DMS114 treated with DMSO at 0.1 percent for 48 hours (cell line): ENCODE data around the gene CMSS1.
"Not testable (repeated sequence)": the region's sequence is repeated elsewhere in the genome, so short reads cannot be mapped to it uniquely, and the experiment has no call there.

Experiments
- DNase-seq: peaks from one replicate; lab custom pipeline; 2025; ENCODE audit not compliant: unreplicated experiment; lab: John Stamatoyannopoulos, UW

CMSS1 gene

DNA sequence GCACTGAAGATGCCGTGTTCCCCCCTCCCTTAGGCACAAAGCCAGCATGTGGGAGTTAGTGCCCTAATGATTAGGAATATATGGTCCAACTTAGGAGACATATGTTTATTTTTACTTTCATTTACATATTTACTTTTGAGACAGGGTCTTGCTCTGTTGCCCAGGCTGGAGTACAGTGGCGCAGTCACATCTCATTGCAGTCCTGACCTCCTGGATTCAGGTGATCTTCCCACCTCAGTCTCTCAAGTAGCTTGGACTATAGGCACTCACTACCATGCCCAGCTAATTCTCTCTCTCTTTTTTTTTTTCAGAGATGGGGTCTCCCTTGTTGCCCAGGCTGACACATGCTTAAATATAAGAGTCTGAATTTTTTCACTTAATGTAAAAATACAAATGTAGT is 391.5 kb downstream of the CMSS1 start:
- DNase-seq, result no peak

DNA sequence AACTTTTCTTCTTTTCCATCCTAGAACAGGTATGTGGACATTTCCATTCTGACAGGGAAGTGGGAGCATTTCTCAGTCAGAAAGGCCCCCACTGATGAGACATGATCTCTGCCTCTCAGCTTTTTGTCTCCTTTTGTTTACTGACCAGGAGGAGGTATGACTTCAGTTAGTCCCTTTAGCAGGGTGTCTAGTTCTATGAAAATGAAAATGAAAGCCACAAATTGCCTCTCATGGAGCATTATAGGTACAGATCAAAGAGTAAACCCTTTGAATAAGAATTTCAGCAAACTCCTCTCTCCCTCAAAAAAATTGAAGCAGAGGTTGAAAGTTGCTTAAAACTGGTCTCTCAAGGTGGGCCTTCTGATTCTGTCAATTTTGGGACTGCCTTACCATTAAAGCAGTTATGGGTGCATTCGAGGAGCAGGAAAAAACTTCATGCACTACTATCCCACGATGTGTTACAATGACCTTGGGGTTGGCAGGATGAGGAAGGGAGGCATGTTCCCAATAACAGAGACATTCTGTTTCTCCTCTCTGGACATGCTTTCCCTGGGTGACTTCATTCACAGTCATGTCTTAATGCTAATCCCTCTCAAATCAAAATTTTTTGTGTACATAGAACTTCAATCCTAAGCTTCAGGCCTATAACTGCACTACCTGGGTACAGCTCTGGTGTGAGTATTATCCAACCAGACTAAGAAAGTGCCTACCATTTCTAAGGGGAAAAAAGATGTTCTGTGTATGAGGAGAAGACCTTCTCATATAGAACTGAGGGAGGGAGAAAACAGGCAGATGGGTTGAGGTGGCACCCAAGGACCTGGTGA is 392.5 kb downstream of the CMSS1 start:
- DNase-seq, result no peak

DNA sequence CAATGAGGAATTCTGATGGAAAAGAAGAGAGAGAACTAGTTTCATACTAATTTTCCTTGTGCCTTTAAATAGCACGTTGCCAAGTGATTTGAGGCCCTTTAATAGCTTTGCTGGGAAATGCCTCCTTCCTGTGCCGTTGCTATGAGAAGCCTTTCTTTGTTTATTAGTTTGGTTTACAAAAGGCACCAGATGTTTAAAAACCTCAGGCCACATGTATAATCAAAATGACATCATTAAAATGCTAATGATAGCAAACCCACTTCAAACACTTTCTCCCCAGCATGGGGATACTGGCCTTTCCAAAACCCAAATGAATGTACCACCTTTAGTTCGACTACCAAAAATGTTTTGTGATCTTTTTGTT is 393.1 kb downstream of the CMSS1 start:
- DNase-seq, result no peak

DNA sequence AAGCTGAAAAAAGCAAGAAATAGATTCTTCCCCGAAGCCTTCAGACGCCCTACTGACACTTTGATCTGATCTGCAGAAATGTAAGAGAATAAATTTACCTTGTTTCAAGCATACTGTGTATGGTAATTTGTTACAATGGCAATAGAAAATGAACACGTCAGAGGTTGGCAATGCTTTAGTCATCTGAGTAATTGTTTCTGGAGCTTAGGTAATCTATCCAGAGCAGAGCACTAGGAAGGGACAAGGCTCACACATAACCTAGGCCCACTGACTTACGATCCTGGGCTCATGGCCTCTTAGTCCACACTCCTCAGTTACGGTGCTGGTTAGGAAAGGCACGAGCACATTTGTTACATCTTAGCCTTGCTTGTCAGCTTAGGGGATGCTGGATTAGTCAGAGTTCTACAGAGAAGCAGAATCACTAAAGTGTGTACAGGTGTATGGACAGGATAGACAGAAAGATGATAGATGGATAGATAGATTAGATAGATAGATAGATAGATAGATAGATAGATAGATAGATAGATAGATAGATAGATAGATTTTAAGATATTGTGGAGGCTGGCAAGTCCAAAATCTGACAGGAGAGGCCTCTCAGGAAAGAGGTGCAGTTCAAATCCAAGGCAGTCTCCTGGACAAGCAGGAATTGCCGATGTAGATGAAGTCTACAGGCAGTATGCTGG is 396.4 kb downstream of the CMSS1 start:
- DNase-seq, result no peak

DNA sequence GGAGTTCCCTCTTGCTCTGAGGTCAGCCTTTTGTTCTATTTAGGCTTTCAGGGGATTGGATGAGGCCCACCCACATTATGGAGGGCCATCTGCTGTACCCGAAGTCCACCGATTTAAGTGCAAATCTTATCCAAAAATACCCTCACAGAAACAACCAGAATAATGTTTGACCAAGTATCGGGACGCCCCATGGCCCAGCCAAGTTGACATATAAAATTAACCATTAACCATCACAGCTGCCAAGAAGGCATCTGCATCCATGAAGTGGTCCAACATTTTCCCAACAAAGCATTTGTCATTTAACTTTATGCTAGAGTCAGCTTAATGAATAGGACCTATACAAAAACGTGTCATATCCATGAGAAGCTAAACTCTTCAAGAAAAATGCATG is 396.9 kb downstream of the CMSS1 start:
- DNase-seq, result no peak

DNA sequence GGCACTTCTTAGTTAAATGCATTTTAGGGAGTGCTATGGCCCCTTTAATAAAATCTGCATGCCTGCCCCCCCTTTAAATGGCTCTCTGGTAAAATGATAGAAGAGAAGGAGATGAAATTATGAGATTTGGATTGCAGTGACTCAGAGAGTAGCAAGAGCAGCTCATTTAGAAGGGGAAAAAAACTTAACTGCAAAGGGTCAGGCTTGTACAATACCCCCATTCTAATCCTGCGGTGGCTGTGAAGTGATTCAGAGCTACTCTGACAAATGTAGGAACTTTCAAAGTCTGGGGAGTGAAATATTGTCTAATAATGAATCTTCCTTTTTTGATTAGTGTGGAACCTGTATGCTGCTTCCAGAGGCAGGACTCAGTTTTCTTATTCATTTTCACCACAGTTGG is 399.1 kb downstream of the CMSS1 start:
- no peak for DNase-seq

DNA sequence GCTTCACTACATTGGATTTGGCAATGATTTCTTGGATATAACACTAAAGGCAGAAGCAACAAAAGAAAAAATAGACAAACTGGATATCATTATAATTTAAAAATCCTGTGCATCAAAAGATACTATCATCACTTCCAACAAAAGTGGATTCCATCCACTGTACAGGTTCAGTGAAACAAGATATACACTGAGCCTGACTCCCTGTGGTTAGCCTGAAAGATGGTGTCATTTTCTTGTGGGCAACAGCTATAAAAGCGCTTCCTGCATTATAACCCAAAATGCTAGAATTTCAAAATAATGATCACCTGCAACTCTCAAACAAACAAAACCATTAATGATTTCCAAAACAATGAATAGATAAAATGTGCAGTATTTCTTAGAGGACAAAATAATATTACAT is 403.5 kb downstream of the CMSS1 start:
- no peak for DNase-seq

DNA sequence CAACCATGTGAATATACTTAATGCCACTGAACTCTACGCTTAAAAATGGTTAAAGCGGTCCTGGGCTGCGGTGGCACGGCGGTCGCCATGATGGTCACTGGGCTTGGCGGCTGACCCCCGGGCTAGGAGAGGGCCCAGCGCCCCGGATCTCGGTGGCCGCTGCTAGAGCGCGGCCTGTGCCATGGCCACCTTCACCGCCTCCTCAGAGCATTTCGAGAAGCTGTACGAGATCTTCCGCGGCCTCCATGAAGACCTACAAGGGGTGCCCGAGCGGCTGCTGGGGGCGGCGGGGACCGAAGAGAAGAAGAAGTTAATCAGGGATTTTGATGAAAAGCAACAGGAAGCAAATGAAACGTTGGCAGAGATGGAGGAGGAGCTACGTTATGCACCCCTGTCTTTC is 407.5 kb downstream of the CMSS1 start:
- DNase-seq, result no peak

DNA sequence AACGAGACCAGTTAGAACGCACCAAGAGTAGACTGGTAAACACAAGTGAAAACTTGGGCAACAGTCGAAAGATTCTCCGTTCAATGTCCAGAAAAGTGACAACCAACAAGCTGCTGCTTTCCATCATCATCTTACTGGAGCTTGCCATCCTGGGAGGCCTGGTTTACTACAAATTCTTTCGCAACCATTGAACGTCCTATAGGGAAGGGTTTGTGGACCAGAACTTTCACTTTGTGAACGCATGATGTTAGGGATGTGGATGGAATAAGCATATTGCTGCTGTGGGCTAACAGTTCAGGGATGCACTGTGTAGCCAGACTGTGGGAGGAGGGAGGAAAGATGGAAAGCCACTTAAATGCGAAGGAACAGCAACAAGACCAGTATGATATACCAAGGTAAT is 408.2 kb downstream of the CMSS1 start:
- DNase-seq, result no peak

DNA sequence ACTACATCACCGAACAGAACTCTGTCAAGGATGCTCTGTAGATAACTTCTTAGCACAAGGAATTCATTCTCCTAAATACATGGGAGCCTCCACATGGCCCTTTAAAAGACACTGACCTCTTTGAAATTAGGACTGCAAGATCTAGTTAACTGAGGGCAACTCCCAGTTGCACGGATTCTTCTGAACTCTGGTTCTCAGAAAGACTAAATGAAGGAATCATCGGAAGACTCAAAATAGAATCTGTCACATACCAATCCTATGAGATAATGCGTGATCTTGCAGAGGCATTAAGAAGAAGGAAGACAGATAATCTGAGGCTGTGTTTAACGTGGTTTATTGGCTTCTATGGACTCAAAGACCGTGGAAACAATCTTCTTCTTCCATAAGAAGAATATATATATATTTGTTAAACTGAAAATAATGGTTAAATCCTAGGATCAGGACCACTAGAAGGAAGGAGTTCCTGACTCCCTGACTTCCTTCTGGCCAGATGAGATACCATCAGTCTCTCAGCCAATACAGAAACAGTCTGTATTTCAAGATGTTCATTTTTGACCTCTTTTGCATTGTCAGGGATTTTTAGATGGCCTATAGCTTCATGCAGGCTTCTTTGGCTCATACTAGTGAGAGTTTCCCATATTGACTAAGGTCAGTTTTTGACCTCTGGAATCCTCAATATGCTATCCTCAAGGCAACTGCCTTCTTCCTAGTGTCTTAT is 409.2 kb downstream of the CMSS1 start:
- no peak for DNase-seq

DNA sequence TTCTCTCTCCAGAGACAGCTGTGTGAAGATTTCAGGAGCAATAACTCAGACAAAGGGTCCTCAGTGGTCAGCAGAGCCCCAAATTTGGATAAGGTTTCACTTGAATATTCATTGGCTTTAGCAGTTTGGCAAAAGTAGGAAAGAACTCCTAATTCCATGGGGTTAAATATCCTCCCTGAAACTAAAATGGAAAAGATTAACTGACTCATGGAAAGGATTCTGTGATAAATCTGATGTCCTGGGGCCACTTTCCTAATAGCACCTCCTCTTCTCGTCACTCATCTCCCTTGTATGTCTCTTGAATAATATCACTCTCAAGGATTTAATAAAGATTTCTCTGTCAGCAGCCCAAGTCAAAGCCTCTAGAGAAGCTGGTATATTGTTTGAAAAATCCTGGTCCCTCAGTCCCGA is 409.9 kb downstream of the CMSS1 start:
- DNase-seq, result no peak

DNA sequence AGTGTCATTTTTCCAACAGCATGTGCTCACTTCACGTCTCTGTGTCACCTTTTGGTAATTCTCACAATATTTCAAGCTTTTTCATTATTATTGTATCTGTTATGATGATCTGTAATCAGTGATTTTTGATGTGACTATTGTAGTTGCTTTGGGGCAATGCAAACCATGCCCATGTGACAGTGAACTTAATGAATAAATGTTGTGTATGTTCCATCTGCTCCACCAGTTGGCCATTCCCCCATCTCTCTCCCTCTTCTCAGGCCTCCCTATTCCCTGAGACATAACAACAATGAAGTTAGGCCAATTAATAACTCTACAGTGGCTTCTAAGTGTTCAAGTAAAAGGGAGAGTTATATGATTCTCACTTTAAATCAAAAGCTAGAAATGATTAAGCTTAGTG is 410.6 kb downstream of the CMSS1 start:
- no peak for DNase-seq

DNA sequence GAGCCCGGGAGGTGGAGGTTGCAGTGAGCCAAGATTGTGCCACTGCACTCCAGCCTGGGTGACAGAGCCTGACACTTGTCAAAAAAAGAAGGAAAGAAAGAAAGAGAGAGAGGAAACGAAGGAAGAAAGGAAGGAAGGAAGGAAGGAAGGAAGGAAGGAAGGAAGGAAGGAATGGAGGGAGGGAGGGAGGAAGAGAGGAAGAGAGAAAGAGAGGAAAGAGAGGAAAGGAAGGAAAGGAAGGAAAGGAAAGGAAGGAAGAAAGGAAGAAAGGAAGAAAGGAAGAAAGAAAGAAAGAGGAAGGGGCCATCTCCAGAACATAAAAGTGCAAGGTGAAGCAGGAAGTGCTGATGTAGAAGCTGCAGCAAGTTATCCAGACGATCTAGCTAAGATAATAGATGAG is 411.5 kb downstream of the CMSS1 start:
- DNase-seq, result not testable (repeated sequence)

DNA sequence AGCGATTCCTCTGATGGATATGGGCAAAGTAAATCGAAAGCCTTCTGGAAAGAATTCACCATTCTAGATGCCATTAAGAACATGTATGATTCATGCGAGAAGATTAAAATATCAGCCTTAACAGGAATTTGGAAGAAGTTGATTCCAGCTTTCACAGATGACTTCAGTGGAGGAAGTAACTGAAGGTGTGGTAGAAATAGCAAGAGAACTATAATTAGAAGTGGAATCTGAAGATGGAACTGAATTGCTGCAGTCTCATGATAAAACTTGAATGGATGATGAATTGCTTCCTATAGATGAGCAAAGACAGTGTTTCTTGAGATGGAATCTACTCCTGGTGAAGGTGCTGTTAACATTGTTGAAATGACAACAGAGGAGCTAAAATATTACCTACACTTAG is 413.0 kb downstream of the CMSS1 start:
- DNase-seq, result no peak
